Loucy (cell line): ENCODE data around the gene ATE1.

Experiments used
- H2AFZ ChIP-seq: fragments of 200-600 bp; sonication (generic); 2 replicates; pipeline ENCODE4 v1.6.0; 2016; ENCODE audit warnings: antibody characterized with exemption, mild to moderate bottlenecking, low read length, moderate library complexity
- H3F3A ChIP-seq: fragments of 200-600 bp; 2 replicates; pipeline ENCODE4 v1.6.0; 2016; ENCODE audit warnings: antibody characterized with exemption, low read depth, mild to moderate bottlenecking
- H3K27me3 ChIP-seq: fragments of 200-600 bp; sonication (generic); 2 replicates; pipeline ENCODE4 v1.6.1; 2014; ENCODE audit warnings: low read length, mild to moderate bottlenecking; ENCODE audit not compliant: insufficient read depth, poor library complexity, severe bottlenecking
- H3K36me3 ChIP-seq: fragments of 200-600 bp; sonication (generic); 2 replicates; pipeline ENCODE4 v1.6.1; 2016; ENCODE audit warnings: low read length; ENCODE audit not compliant: insufficient read depth
- H3K4me1 ChIP-seq: fragments of 200-600 bp; sonication (generic); 2 replicates; pipeline ENCODE4 v1.5.1; 2014; ENCODE audit warnings: low read length, mild to moderate bottlenecking; ENCODE audit not compliant: insufficient read depth, poor library complexity, severe bottlenecking
- H3K4me2 ChIP-seq: fragments of 200-600 bp; sonication (generic); 2 replicates; pipeline ENCODE4 v1.6.0; 2014; ENCODE audit warnings: antibody characterized with exemption, low read length, low read depth, mild to moderate bottlenecking; ENCODE audit not compliant: poor library complexity, severe bottlenecking
- H3K4me3 ChIP-seq: fragments of 200-600 bp; sonication (generic); 2 replicates; pipeline ENCODE4 v1.5.1; 2014; ENCODE audit warnings: low read length, mild to moderate bottlenecking, mixed read lengths; ENCODE audit not compliant: poor library complexity, severe bottlenecking
- H3K79me2 ChIP-seq: fragments of 200-600 bp; sonication (generic); 2 replicates; pipeline ENCODE4 v1.6.1; 2014; ENCODE audit warnings: low read length; ENCODE audit not compliant: insufficient read depth
- H3K9ac ChIP-seq: fragments of 200-600 bp; sonication (generic); 2 replicates; pipeline ENCODE4 v1.6.0; 2014; ENCODE audit warnings: mild to moderate bottlenecking, low read depth, low read length, moderate library complexity; ENCODE audit not compliant: poor library complexity, severe bottlenecking
- H3K9me2 ChIP-seq: fragments of 200-600 bp; sonication (generic); replicated peaks from 2 replicates; pipeline ENCODE4 v1.6.1; 2016; ENCODE audit warnings: low read depth, low read length, mixed read lengths
- H3K9me3 ChIP-seq: fragments of 200-600 bp; sonication (generic); 2 replicates; pipeline ENCODE4 v1.6.1; 2014; ENCODE audit warnings: mild to moderate bottlenecking, antibody characterized with exemption, low read length, low read depth; ENCODE audit not compliant: insufficient read depth
- H4K20me1 ChIP-seq: fragments of 200-600 bp; sonication (generic); 2 replicates; pipeline ENCODE4 v1.6.0; 2014; ENCODE audit warnings: antibody characterized with exemption, low read length, mild to moderate bottlenecking; ENCODE audit not compliant: insufficient read depth, poor library complexity, severe bottlenecking
- CTCF ChIP-seq: fragments of 200-600 bp; sonication (generic); conservative IDR thresholded peaks from 2 replicates; pipeline ENCODE4 v1.5.1; 2014; ENCODE audit warnings: mild to moderate bottlenecking, antibody characterized with exemption, low read length
- EZH2phosphoT487 ChIP-seq: fragments of 200-600 bp; IDR thresholded peaks from 2 replicates; pipeline ENCODE4 v1.6.1; 2018; ENCODE audit warnings: antibody characterized with exemption, mild to moderate bottlenecking, moderate library complexity, borderline replicate concordance

Gene ATE1

GRCh38 chr10:121800831-121801230, 127.0 kb downstream of the ATE1 start:
- H3K36me3 ChIP-seq, result peaks cover 4% of the 10 kb centered on the region; the same call in 1 of the 2 replicates
- H3K9me2 ChIP-seq, result no peaks in the 10 kb centered on the region
- no peak for TF ChIP-seq CTCF
- TF ChIP-seq EZH2phosphoT487, result no peak
- no peaks in the 10 kb centered on the region for H3K9me3 ChIP-seq
- no peak overlapping the region for H2AFZ ChIP-seq
- no peaks in the 10 kb centered on the region for H3F3A ChIP-seq
- H3K79me2 ChIP-seq, result no peaks in the 10 kb centered on the region
- no peaks in the 10 kb centered on the region for H3K4me1 ChIP-seq
- H3K27me3 ChIP-seq, result no peaks in the 10 kb centered on the region
- no peaks in the 10 kb centered on the region for H4K20me1 ChIP-seq
- H3K4me3 ChIP-seq, result no peak overlapping the region
- H3K4me2 ChIP-seq, result no peak overlapping the region
- H3K9ac ChIP-seq, result no peak overlapping the region

DNA sequence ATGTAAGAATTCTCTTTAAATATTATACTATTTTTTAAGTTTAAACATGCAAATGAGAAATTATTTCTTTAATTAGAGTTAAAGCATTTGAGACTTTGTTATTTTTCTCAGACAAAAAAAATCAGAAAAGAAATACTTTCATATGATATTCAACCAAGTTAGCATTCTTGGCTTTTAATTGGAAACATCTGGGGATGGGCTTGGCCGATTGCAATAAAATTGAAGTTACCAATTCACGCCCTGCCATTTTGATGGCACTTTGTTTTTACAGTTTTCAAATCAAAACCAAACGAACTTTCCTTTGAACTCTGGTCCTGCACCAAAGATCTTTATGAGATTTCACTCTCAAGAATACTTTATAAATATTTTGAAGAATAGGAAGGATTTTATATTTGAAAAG, 127.7 kb downstream of the ATE1 start:
- no peaks in the 10 kb centered on the region for H3K4me1 ChIP-seq
- no peaks in the 10 kb centered on the region for H3K27me3 ChIP-seq
- peaks cover 4% of the 10 kb centered on the region; the same call in 1 of the 2 replicates for H3K36me3 ChIP-seq
- H3K9me2 ChIP-seq, result no peaks in the 10 kb centered on the region
- H3K4me2 ChIP-seq, result no peak overlapping the region
- TF ChIP-seq EZH2phosphoT487, result no peak
- no peaks in the 10 kb centered on the region for H3K9me3 ChIP-seq
- H2AFZ ChIP-seq, result no peak overlapping the region
- no peak overlapping the region for H3K9ac ChIP-seq
- no peaks in the 10 kb centered on the region for H4K20me1 ChIP-seq
- H3K4me3 ChIP-seq, result no peak overlapping the region
- no peaks in the 10 kb centered on the region for H3K79me2 ChIP-seq
- no peaks in the 10 kb centered on the region for H3F3A ChIP-seq

GRCh38 chr10:121797490-121797889, 130.3 kb downstream of the ATE1 start:
- no peaks in the 10 kb centered on the region for H3K27me3 ChIP-seq
- no peaks in the 10 kb centered on the region for H3K79me2 ChIP-seq
- no peaks in the 10 kb centered on the region for H3F3A ChIP-seq
- no peaks in the 10 kb centered on the region for H3K9me2 ChIP-seq
- H2AFZ ChIP-seq, result no peak overlapping the region
- H3K4me1 ChIP-seq, result no peaks in the 10 kb centered on the region
- H3K9me3 ChIP-seq, result no peaks in the 10 kb centered on the region
- H3K4me2 ChIP-seq, result no peak overlapping the region
- H3K9ac ChIP-seq, result no peak overlapping the region
- TF ChIP-seq CTCF, result no peak
- TF ChIP-seq EZH2phosphoT487, result no peak
- no peak overlapping the region for H3K4me3 ChIP-seq
- peaks cover 4% of the 10 kb centered on the region; the same call in 1 of the 2 replicates for H3K36me3 ChIP-seq
- H4K20me1 ChIP-seq, result no peaks in the 10 kb centered on the region

- Histone ChIP-seq H3K9me3 (no peaks in the 10 kb centered on the region), H3K4me3 (no peak overlapping the region), H3K4me2 (no peak overlapping the region), H3K79me2 (no peaks in the 10 kb centered on the region), H3F3A (no peaks in the 10 kb centered on the region), H4K20me1 (no peaks in the 10 kb centered on the region), H3K27me3 (no peaks in the 10 kb centered on the region), H3K9me2 (no peaks in the 10 kb centered on the region), H2AFZ (no peak overlapping the region), H3K36me3 (peaks cover 4% of the 10 kb centered on the region; the same call in 1 of the 2 replicates), H3K9ac (no peak overlapping the region), H3K4me1 (no peaks in the 10 kb centered on the region)
- TF ChIP-seq CTCF, result no peak
- TF ChIP-seq EZH2phosphoT487, result no peak
Observed at GRCh38 chr10:121796342-121796741, 131.5 kb downstream of the ATE1 start.
